ENCODE results near the gene ZNF519. TPM values are rescaled to one million over a fixed set of nuclear protein-coding genes. Genes with fewer than 3 reads are reported as not detected.

Gene ZNF519
- total RNA-seq, 1 donor from 2014 or later, result 17.3 TPM

DNA sequence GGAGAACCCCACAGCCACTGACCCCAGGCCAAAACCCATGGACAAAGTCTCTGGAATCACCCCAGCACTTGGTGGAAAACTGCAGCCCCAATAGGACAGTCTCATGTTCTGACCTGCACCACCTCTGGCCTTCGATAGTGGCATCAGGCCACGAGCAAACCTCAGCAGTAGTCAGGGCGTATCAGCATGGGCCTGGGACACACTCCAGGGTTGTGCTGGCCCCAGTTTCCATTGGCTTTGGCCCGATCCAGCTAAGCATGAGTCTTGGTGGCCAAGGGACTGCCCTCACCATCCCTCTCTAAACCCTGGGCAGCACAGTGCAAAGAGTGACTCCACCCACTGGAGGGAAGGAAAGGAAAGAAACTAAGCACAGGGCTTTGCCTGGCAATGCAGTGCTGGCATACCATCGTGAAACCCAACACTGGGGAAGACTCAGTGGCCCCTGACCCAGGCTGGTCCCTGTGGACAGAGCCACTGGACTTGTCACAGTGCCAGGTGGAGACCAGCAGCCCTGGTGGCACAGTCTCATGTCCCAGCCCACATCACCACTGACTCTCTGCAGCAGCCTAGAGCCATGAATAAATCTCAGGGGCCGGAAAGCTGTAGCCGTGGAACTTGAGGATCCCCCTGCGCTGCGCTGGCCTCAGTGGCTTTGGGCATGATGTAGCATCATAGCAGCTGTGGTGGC lies 46.3 kb downstream of the ZNF519 start:
- ChIA-PET CTCF (interaction anchor here (1.1 to 3.0 kb wide), 2 partner anchors 262 to 273 kb away, joined by 4 to 27 read pairs; partner anchors contain the start of gene MC5R), POLR2A (no interaction called here)
- Mint-ChIP-seq H3K4me1 (no peaks in the 10 kb centered on the region), H3K27ac (no peak overlapping the region), H3K9me3 (no peaks in the 10 kb centered on the region), H3K27me3 (no peaks in the 10 kb centered on the region), H3K4me3 (no peak overlapping the region), H3K36me3 (ENCODE audit: low read depth) (no peaks in the 10 kb centered on the region)
- intact Hi-C loops (cut with micrococcal nuclease), result loop anchor here (1.0 to 2.0 kb wide), 2 partner anchors 262 to 273 kb away; partner anchors contain the start of gene MC5R
- ATAC-seq (ENCODE audit: low read depth) (no peak), DNase-seq (no peak)
- TF ChIP-seq, protein P1, sequence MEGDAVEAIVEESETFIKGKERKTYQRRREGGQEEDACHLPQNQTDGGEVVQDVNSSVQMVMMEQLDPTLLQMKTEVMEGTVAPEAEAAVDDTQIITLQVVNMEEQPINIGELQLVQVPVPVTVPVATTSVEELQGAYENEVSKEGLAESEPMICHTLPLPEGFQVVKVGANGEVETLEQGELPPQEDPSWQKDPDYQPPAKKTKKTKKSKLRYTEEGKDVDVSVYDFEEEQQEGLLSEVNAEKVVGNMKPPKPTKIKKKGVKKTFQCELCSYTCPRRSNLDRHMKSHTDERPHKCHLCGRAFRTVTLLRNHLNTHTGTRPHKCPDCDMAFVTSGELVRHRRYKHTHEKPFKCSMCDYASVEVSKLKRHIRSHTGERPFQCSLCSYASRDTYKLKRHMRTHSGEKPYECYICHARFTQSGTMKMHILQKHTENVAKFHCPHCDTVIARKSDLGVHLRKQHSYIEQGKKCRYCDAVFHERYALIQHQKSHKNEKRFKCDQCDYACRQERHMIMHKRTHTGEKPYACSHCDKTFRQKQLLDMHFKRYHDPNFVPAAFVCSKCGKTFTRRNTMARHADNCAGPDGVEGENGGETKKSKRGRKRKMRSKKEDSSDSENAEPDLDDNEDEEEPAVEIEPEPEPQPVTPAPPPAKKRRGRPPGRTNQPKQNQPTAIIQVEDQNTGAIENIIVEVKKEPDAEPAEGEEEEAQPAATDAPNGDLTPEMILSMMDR (IDR thresholded peaks at IDR 0.05), result no peak

DNA sequence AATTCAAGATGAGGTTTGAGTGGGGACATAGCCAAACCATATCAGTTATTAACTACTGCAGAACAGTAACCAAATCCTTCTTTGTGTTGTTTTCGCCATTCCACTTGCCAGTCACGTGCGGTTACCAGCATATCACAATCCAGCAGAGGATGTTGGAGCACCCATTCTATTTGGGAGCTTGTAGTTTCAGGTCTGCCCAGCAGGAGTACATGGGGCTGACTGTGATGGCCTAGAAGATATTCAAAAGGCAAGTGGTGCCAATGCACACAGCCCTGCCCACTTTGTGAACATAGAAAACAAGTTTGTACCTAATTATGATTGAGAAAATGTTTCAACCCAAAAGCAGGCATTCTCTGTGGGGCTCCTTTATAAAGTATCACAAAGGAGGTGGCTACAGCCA lies 57.0 kb downstream of the ZNF519 start:
- TF ChIP-seq, protein P1 (IDR thresholded peaks at IDR 0.05), result no peak
- Mint-ChIP-seq H3K4me3 (no peak overlapping the region), H3K4me1 (no peaks in the 10 kb centered on the region), H3K27ac (no peak overlapping the region), H3K27me3 (no peaks in the 10 kb centered on the region), H3K9me3 (no peaks in the 10 kb centered on the region), H3K36me3 (ENCODE audit: low read depth) (no peaks in the 10 kb centered on the region)
- no peak for DNase-seq
- no peak for ATAC-seq (ENCODE audit: low read depth)
- ChIA-PET CTCF (no interaction called here), POLR2A (no interaction called here)
- intact Hi-C loops (cut with micrococcal nuclease), result no loop called here

DNA sequence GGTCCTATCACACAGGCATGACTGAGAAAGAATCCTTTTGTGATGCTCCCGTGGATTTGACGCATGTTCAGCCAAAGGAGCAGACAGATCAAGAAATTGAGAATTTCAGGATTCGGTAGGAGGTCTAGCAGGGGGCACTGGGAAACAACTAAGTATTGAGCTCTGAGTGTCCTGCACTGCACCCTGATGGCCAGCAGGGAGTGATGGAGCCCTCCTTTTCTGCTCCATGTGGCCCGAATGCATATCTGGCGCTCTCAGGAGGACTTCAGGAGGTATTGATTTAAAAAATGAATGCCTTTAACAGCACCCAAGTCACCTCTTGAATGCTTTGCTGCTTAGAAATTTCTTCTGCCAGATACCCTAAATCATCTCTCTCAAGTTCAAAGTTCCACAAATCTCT lies 58.0 kb downstream of the ZNF519 start:
- no peaks in the 10 kb centered on the region for H3K27me3 Mint-ChIP-seq
- ChIA-PET POLR2A (no interaction called here), CTCF (interaction anchor here (0.8 kb wide), 1 partner anchor 253 kb away, joined by 3 read pairs; no protein-coding TSS in a partner anchor)
- no peak overlapping the region for H3K4me3 Mint-ChIP-seq
- H3K4me1 Mint-ChIP-seq, result no peaks in the 10 kb centered on the region
- ATAC-seq (ENCODE audit: low read depth) (no peak), DNase-seq (no peak)
- TF ChIP-seq, protein P1 (IDR thresholded peaks at IDR 0.05), result no peak
- H3K27ac Mint-ChIP-seq, result no peak overlapping the region
- intact Hi-C loops (cut with micrococcal nuclease), result no loop called here
- no peaks in the 10 kb centered on the region for H3K36me3 Mint-ChIP-seq (ENCODE audit: low read depth)
- H3K9me3 Mint-ChIP-seq, result peaks cover 2% of the 10 kb centered on the region

DNA sequence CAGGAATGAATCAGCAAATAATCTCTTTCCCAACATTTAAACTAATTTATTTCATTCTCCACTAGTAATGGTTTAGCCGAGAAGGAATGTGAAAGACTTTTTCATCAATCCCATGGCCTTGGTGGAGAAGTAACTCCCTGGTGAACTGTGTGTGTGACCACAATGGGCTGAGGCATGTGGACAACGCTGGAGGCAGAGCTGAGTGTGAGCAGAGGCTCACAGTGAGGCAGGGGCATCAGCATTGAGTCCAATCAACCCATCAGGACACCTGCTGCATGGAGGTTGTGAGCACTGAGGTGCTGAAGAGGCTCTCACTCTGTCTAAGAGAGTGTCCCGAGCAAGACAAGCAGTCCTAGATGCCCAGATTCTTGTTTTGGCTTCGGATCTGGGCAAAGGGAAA lies 78.6 kb downstream of the ZNF519 start:
- intact Hi-C loops (cut with micrococcal nuclease), result no loop called here
- Mint-ChIP-seq H3K4me3 (no peak overlapping the region), H3K36me3 (ENCODE audit: low read depth) (no peaks in the 10 kb centered on the region)

More for the DNA sequence above, 78.6 kb downstream of the ZNF519 start:
- DNase-seq (no peak), ATAC-seq (ENCODE audit: low read depth) (no peak)
- POLR2A ChIA-PET, result no interaction called here
- TF ChIP-seq, protein P1 (IDR thresholded peaks at IDR 0.05), result no peak
- CTCF ChIA-PET, result no interaction called here
- no peak overlapping the region for H3K27ac Mint-ChIP-seq
- peaks cover 5% of the 10 kb centered on the region for H3K9me3 Mint-ChIP-seq
- no peaks in the 10 kb centered on the region for H3K4me1 Mint-ChIP-seq
- no peaks in the 10 kb centered on the region for H3K27me3 Mint-ChIP-seq

Other genes with a start within 250 kb of the ZNF519 start
- gene MC2R, start 216.9 kb downstream of the ZNF519 start, total RNA-seq, result not detected in 2 replicates